Parathyroid adenoma (tissue), 2 donors: ENCODE data around the gene CCDC142.

ENCODE experiments used
- H2AFZ ChIP-seq: fragments of 300-600 bp; sonication (generic); one replicate; pipeline ENCODE4 v1.7.0; 2017; ENCODE audit warnings: antibody characterized with exemption, mild to moderate bottlenecking
- H3K27ac ChIP-seq: fragments of 300-600 bp; sonication (generic); one replicate; pipeline ENCODE4 v1.7.0; 2017
- H3K27me3 ChIP-seq: fragments of 300-600 bp; sonication (generic); one replicate; pipeline ENCODE4 v1.7.0; 2017; ENCODE audit warnings: low read length; ENCODE audit not compliant: control insufficient read depth, insufficient read depth
- H3K36me3 ChIP-seq: fragments of 300-600 bp; sonication (generic); one replicate; pipeline ENCODE4 v1.7.0; 2017; ENCODE audit warnings: low read length; ENCODE audit not compliant: control insufficient read depth, insufficient read depth
- H3K4me1 ChIP-seq: fragments of 300-600 bp; sonication (generic); one replicate; pipeline ENCODE4 v1.7.0; 2017; ENCODE audit warnings: control low read depth
- H3K4me2 ChIP-seq: fragments of 300-600 bp; sonication (generic); one replicate; pipeline ENCODE4 v1.7.0; 2017; ENCODE audit warnings: low read length
- H3K4me3 ChIP-seq: fragments of 300-600 bp; sonication (generic); one replicate; pipeline ENCODE4 v1.7.0; 2017; ENCODE audit warnings: low read depth, low read length
- H3K79me2 ChIP-seq: fragments of 300-600 bp; sonication (generic); one replicate; pipeline ENCODE4 v1.7.0; 2017; ENCODE audit warnings: control low read depth
- H3K9ac ChIP-seq: fragments of 300-600 bp; sonication (generic); one replicate; pipeline ENCODE4 v1.7.0; 2017; ENCODE audit warnings: mild to moderate bottlenecking
- H3K9me3 ChIP-seq: fragments of 300-600 bp; sonication (generic); one replicate; pipeline ENCODE4 v1.7.0; 2017; ENCODE audit warnings: low read length; ENCODE audit not compliant: control insufficient read depth
- TF ChIP-seq, protein P1 (sequence below): fragments of 300-600 bp; sonication (generic); IDR thresholded peaks from one replicate; pipeline ENCODE4 v1.7.0; 2017; ENCODE audit warnings: antibody characterized with exemption, mild to moderate bottlenecking
- donor health status: primary hyperparathyroidism.

The CCDC142 gene

GRCh38 chr2:74481961-74482800, 617 bp downstream of the CCDC142 start:
- no peaks in the 10 kb centered on the region for H3K27me3 ChIP-seq
- H3K4me3 ChIP-seq = peak overlapping the region; percentile 94
- H3K4me2 ChIP-seq = peak overlapping the region; percentile 97
- no peaks in the 10 kb centered on the region for H3K4me1 ChIP-seq
- no peaks in the 10 kb centered on the region for H3K36me3 ChIP-seq
- peak overlapping the region; percentile 79 for H2AFZ ChIP-seq
- H3K9me3 ChIP-seq = no peaks in the 10 kb centered on the region
- peak overlapping the region; percentile 83 for H3K27ac ChIP-seq
- peak overlapping the region; percentile 1 for H3K9ac ChIP-seq
- TF ChIP-seq, protein P1, sequence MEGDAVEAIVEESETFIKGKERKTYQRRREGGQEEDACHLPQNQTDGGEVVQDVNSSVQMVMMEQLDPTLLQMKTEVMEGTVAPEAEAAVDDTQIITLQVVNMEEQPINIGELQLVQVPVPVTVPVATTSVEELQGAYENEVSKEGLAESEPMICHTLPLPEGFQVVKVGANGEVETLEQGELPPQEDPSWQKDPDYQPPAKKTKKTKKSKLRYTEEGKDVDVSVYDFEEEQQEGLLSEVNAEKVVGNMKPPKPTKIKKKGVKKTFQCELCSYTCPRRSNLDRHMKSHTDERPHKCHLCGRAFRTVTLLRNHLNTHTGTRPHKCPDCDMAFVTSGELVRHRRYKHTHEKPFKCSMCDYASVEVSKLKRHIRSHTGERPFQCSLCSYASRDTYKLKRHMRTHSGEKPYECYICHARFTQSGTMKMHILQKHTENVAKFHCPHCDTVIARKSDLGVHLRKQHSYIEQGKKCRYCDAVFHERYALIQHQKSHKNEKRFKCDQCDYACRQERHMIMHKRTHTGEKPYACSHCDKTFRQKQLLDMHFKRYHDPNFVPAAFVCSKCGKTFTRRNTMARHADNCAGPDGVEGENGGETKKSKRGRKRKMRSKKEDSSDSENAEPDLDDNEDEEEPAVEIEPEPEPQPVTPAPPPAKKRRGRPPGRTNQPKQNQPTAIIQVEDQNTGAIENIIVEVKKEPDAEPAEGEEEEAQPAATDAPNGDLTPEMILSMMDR = no peak
- peaks cover 20% of the 10 kb centered on the region for H3K79me2 ChIP-seq

DNA sequence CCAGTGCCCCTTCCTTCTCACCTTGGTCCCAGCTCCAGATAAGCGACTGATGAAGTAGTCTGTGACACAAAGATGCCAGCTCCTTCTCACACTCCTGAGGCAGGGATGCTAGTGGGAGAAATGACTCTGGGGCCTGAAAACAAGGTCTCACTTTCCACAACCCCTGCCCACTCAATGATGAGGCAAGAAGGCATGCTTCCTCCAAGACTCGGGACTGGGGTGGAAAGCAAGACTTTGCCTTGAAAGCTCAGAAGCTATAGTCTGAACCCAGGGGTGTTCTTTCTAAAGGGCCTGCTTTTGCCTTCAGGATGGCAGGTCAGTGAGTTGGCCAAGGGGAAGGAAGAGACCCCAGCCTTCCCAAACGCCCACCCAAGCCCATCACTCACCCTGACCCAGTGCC, 1.4 kb downstream of the CCDC142 start:
- Histone ChIP-seq H3K9ac (no peak overlapping the region), H3K4me1 (no peaks in the 10 kb centered on the region), H3K79me2 (peaks cover 20% of the 10 kb centered on the region), H3K27ac (no peak overlapping the region), H3K4me3 (peak overlapping the region; percentile 94), H3K27me3 (no peaks in the 10 kb centered on the region), H3K4me2 (peak overlapping the region; percentile 97), H3K9me3 (no peaks in the 10 kb centered on the region), H3K36me3 (no peaks in the 10 kb centered on the region), H2AFZ (no peak overlapping the region)
- TF ChIP-seq, protein P1 = no peak

- TF ChIP-seq, protein P1 = no peak
- Histone ChIP-seq H3K4me3 (no peak overlapping the region), H2AFZ (no peak overlapping the region), H3K27me3 (no peaks in the 10 kb centered on the region), H3K4me1 (peaks cover 8% of the 10 kb centered on the region), H3K27ac (no peak overlapping the region), H3K36me3 (no peaks in the 10 kb centered on the region), H3K4me2 (no peak overlapping the region), H3K79me2 (peaks cover 3% of the 10 kb centered on the region), H3K9ac (no peak overlapping the region), H3K9me3 (no peaks in the 10 kb centered on the region)
These were observed 7.9 kb downstream of the CCDC142 start for GRCh38 chr2:74474899-74475298.

DNA sequence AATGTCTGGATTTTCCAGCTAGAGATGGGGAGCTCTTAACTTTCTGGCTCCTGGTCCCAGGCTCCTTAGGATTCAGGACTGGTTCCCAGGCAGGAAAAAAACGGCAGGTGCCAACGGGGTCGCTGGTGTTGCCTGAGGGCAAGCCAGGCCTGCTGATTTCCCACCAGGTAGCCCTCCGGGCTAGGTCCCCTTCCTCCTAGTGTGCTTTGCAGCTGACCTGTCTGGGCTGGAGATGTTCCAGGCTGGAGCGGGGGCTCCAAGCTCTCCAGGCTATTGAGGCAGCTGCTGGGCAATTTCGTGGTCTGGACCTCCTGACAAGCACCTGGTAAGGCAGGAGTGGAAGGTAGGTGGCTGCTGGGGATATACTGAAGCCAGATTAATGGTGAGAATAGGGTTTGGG, 8.3 kb downstream of the CCDC142 start:
- Histone ChIP-seq H3K9ac (no peak overlapping the region), H3K79me2 (peaks cover 3% of the 10 kb centered on the region), H3K27me3 (no peaks in the 10 kb centered on the region), H3K4me2 (no peak overlapping the region), H3K36me3 (no peaks in the 10 kb centered on the region), H2AFZ (no peak overlapping the region), H3K9me3 (no peaks in the 10 kb centered on the region), H3K4me3 (no peak overlapping the region), H3K27ac (no peak overlapping the region), H3K4me1 (peaks cover 8% of the 10 kb centered on the region)
- TF ChIP-seq, protein P1 = no peak

GRCh38 chr2:74472945-74473258, 9.9 kb downstream of the CCDC142 start:
- no peaks in the 10 kb centered on the region for H3K9me3 ChIP-seq
- peak overlapping the region; percentile 90 for H3K27ac ChIP-seq
- TF ChIP-seq, protein P1 = no peak
- H3K4me3 ChIP-seq = peak overlapping the region; percentile 95
- H3K4me1 ChIP-seq = peaks cover 8% of the 10 kb centered on the region
- no peak overlapping the region for H3K9ac ChIP-seq
- peaks cover 3% of the 10 kb centered on the region for H3K79me2 ChIP-seq
- no peaks in the 10 kb centered on the region for H3K36me3 ChIP-seq
- peak overlapping the region; percentile 94 for H2AFZ ChIP-seq
- no peaks in the 10 kb centered on the region for H3K27me3 ChIP-seq
- peak overlapping the region; percentile 82 for H3K4me2 ChIP-seq
